SK-N-SH (cell line): Measurements from ENCODE around the gene BMPR1B. TPM values are rescaled to one million over a fixed set of nuclear protein-coding genes. Genes with fewer than 3 reads are reported as not detected.

Experiments used
- CTCF ChIA-PET: fragments of 300-600, 350-600 bp; formaldehyde crosslinking; extraction: SDS; loops from one replicate; lab custom pipeline; 2021; lab: Yijun Ruan, JAX
- POLR2A ChIA-PET: fragments of 350-600 bp; sonication (Branson Sonifier 250); formaldehyde crosslinking; extraction: SDS; loops from one replicate; lab custom pipeline; 2020; ENCODE audit warnings: antibody characterized with exemption, inconsistent platforms; lab: Yijun Ruan, JAX
- DNase-seq: peaks from one replicate; pipeline ENCODE4 v3.0.0; 2012
- H2AFZ ChIP-seq: fragments of 200-600 bp; sonication (generic); 2 replicates; pipeline ENCODE4 v1.8.1; 2016; ENCODE audit warnings: antibody characterized with exemption, mild to moderate bottlenecking, low read depth
- H3F3A ChIP-seq: fragments of 200-600 bp; sonication (generic); replicated peaks from 2 replicates; pipeline ENCODE3; 2016; ENCODE audit warnings: antibody characterized with exemption, mild to moderate bottlenecking; ENCODE audit not compliant: insufficient read depth
- H3K27ac ChIP-seq, 2 experiments: fragments of 200-500 bp in 1 of 2; fragments of 200-600 bp in 1 of 2; sonication (Bioruptor generic) in 1 of 2; sonication (generic), shearing (Covaris generic) in 1 of 2; 2 replicates each; pipeline versions ENCODE4 v1.5.1 to v1.6.1; 2014 to 2016; ENCODE audit warnings: low read depth in 2 of 2, inconsistent platforms in 1 of 2, low read length in 1 of 2, mild to moderate bottlenecking in 1 of 2, mixed read lengths in 1 of 2
- H3K27me3 ChIP-seq: fragments of 200-600 bp; sonication (generic), shearing (Covaris generic); 2 replicates; pipeline ENCODE4 v1.6.1; 2016; ENCODE audit warnings: mixed run types; ENCODE audit not compliant: insufficient read depth
- H3K36me3 ChIP-seq, 2 experiments: fragments of 200-500 bp in 1 of 2; fragments of 200-600 bp in 1 of 2; sonication (Bioruptor generic) in 1 of 2; sonication (generic) in 1 of 2; replicated peaks in 1 of 2; 2 replicates each; pipeline versions ENCODE3 to v1.5.1; 2014 to 2016; ENCODE audit warnings: low read length in 1 of 2, mild to moderate bottlenecking in 1 of 2; ENCODE audit not compliant: insufficient read depth in 2 of 2, control insufficient read depth in 1 of 2
- H3K4me1 ChIP-seq, 2 experiments: fragments of 200-500 bp in 1 of 2; fragments of 200-600 bp in 1 of 2; sonication (Bioruptor generic) in 1 of 2; sonication (generic), shearing (Covaris generic) in 1 of 2; 2 replicates each; pipeline versions ENCODE4 v1.5.1 to v1.6.1; 2014 to 2016; ENCODE audit warnings: low read depth in 1 of 2, low read length in 1 of 2, mixed run types in 1 of 2; ENCODE audit not compliant: insufficient read depth in 2 of 2, control insufficient read depth in 1 of 2
- H3K4me2 ChIP-seq: fragments of 200-600 bp; sonication (generic), shearing (Covaris generic); 2 replicates; pipeline ENCODE4 v1.6.1; 2017; ENCODE audit warnings: mixed run types
- H3K4me3 ChIP-seq, 2 experiments: fragments of 200-500 bp in 1 of 2; fragments of 200-600 bp in 1 of 2; sonication (Bioruptor generic) in 1 of 2; sonication (generic), shearing (Covaris generic) in 1 of 2; 2 replicates each; pipeline versions ENCODE4 v1.5.1 to v1.8.1; 2014 to 2016; ENCODE audit warnings: low read depth in 2 of 2, inconsistent platforms in 1 of 2, low read length in 1 of 2, mild to moderate bottlenecking in 1 of 2, mixed read lengths in 1 of 2, moderate library complexity in 1 of 2
- H3K79me2 ChIP-seq: fragments of 200-600 bp; sonication (generic); 2 replicates; pipeline ENCODE4 v1.8.1; 2017; ENCODE audit warnings: mild to moderate bottlenecking; ENCODE audit not compliant: insufficient read depth
- H3K9ac ChIP-seq: fragments of 200-600 bp; sonication (generic); 2 replicates; pipeline ENCODE4 v1.6.1; 2017; ENCODE audit warnings: mixed run types
- H3K9me2 ChIP-seq: fragments of 200-600 bp; sonication (generic); 2 replicates; pipeline ENCODE4 v1.6.1; 2017; ENCODE audit warnings: mixed run types
- H3K9me3 ChIP-seq: fragments of 200-600 bp; sonication (generic); 2 replicates; pipeline ENCODE4 v1.6.1; 2017; ENCODE audit warnings: mixed run types, mild to moderate bottlenecking, moderate library complexity
- H4K20me1 ChIP-seq: fragments of 200-600 bp; sonication (generic); 2 replicates; pipeline ENCODE4 v1.6.1; 2017; ENCODE audit warnings: mild to moderate bottlenecking, mixed run types; ENCODE audit not compliant: insufficient read depth
- CHD2 ChIP-seq: fragments of 150-350 bp; IDR thresholded peaks from 2 replicates; pipeline ENCODE4 v1.6.1; 2018; ENCODE audit warnings: low read length; ENCODE audit not compliant: partially characterized antibody
- EP300 ChIP-seq, 2 experiments: IDR thresholded peaks; 2 replicates each; pipeline versions ENCODE4 v1.4.0 to v1.6.1; 2012; ENCODE audit warnings: borderline replicate concordance in 1 of 2, low read depth in 1 of 2, low read length in 1 of 2
- EZH2phosphoT487 ChIP-seq: fragments of 200-600 bp; sonication (generic); IDR thresholded peaks from 2 replicates; pipeline ENCODE4 v1.6.1; 2017; ENCODE audit warnings: low read depth, mixed run types, mild to moderate bottlenecking, antibody characterized with exemption, moderate library complexity, borderline replicate concordance
- FOXM1 ChIP-seq: IDR thresholded peaks from 2 replicates; pipeline ENCODE4 v1.4.0; 2012; ENCODE audit warnings: low read depth, mild to moderate bottlenecking
- GABPA ChIP-seq: IDR thresholded peaks from 2 replicates; pipeline ENCODE4 v1.4.0; 2012; ENCODE audit warnings: low read depth, mild to moderate bottlenecking
- GATA2 ChIP-seq: sonication (generic); formaldehyde crosslinking; IDR thresholded peaks from 2 replicates; pipeline ENCODE4 v1.5.0; 2020; ENCODE audit warnings: mild to moderate bottlenecking, missing genetic modification reagents
- JUND ChIP-seq: IDR thresholded peaks from 2 replicates; pipeline ENCODE4 v1.4.0; 2012
- MAX ChIP-seq: IDR thresholded peaks from 2 replicates; pipeline ENCODE4 v1.4.0; 2012; ENCODE audit warnings: low read depth
- MEF2A ChIP-seq: IDR thresholded peaks from 2 replicates; pipeline ENCODE4 v1.4.0; 2012; ENCODE audit warnings: low read depth, borderline replicate concordance
- MXI1 ChIP-seq: IDR thresholded peaks from 2 replicates; pipeline ENCODE4 v1.6.1; 2012; ENCODE audit warnings: mild to moderate bottlenecking, low read depth, low read length, improper control_type of control experiment
- NFIC ChIP-seq: IDR thresholded peaks from 2 replicates; pipeline ENCODE4 v1.4.0; 2012; ENCODE audit warnings: borderline replicate concordance
- NRF1 ChIP-seq: IDR thresholded peaks from 2 replicates; pipeline ENCODE4 v1.6.1; 2012; ENCODE audit warnings: low read depth, mild to moderate bottlenecking, low read length
- POLR2AphosphoS5 ChIP-seq: IDR thresholded peaks from 2 replicates; pipeline ENCODE4 v1.6.1; 2012; ENCODE audit warnings: low read depth, low read length
- RCOR1 ChIP-seq: fragments of 150-350 bp; IDR thresholded peaks from 2 replicates; pipeline ENCODE4 v1.6.1; 2017; ENCODE audit warnings: antibody characterized with exemption, low read length
- RXRA ChIP-seq: IDR thresholded peaks from 2 replicates; pipeline ENCODE4 v1.4.0; 2012; ENCODE audit warnings: low read depth, mild to moderate bottlenecking, borderline replicate concordance
- TAF1 ChIP-seq: IDR thresholded peaks from 2 replicates; pipeline ENCODE4 v1.6.1; 2012; ENCODE audit warnings: low read depth, mild to moderate bottlenecking, low read length, moderate library complexity, borderline replicate concordance
- YY1 ChIP-seq: IDR thresholded peaks from 2 replicates; pipeline ENCODE4 v1.4.0; 2012; ENCODE audit warnings: low read depth, mild to moderate bottlenecking
- WGBS: methylation state at CpG from one replicate; pipeline ENCODE4 v1.1.6; 2017; ENCODE audit warnings: low lambda C conversion rate; 5-methylcytosine and 5-hydroxymethylcytosine counted together
- polyA plus RNA-seq, 3 experiments: library from polyadenylated mRNA; depleted of rRNA; stranded (reverse); fragments of >200 nt; gene quantifications; 2 replicates each; pipeline ENCODE4 v1.2.3, GENCODE V29; 2012
- TF ChIP-seq, protein P1 (sequence below): fragments of 200-600 bp; sonication (generic); IDR thresholded peaks from 2 replicates; pipeline ENCODE4 v1.6.1; 2017; ENCODE audit warnings: antibody characterized with exemption, mild to moderate bottlenecking, moderate library complexity
- TF ChIP-seq, protein P2 (sequence below): fragments of 150-350 bp; IDR thresholded peaks from 2 replicates; pipeline ENCODE4 v1.6.1; 2016; ENCODE audit warnings: mild to moderate bottlenecking, low read depth, low read length
- TF ChIP-seq, protein P3 (sequence below): IDR thresholded peaks from 2 replicates; pipeline ENCODE4 v1.4.0; 2012; ENCODE audit warnings: low read depth, borderline replicate concordance

The BMPR1B gene
- polyA plus RNA-seq, 1 of the 3 experiments (the other 2 are of a cell fraction), result 0.16 TPM

DNA sequence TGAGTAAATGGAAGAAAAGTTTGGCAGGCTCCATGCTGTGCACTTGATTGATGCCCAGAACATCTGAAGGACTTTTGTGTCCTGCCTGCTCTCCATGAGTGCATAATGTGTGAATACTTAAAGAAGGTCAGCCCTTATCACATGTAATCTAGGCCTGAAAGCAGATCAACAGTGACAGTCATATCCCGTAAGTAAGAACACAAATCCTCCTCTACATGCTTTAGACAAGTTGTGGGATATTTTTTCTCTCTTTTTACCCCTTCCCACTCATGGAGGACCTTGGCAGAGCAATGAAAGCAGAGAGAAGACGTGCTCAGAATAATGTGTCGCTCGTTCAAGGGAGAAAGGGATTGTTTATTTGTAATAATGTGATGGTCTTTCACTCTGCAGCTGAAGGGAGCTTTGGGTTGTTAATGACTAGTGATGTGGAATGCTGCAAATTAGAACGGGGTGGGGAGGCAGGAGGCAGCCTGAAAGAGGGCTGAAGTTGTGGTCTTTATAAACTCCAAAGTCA lies 286.6 kb downstream of the BMPR1B start:
- DNase-seq, result no peak
- CTCF ChIA-PET, result no interaction called here
- Histone ChIP-seq H2AFZ (no peak overlapping the region), H3K4me1 (peaks cover 0 to 7% of the 10 kb centered on the region in 2 experiments; a peak in 1 of 4 replicates), H3K9ac (no peak overlapping the region), H3K9me3 (no peaks in the 10 kb centered on the region), H3K4me3 (no peak overlapping the region), H3K4me2 (no peak overlapping the region), H3K36me3 (no peaks in the 10 kb centered on the region), H3F3A (no peaks in the 10 kb centered on the region), H3K27me3 (no peaks in the 10 kb centered on the region), H4K20me1 (no peaks in the 10 kb centered on the region), H3K27ac (no peak overlapping the region; a peak in 1 of 4 replicates), H3K9me2 (no peaks in the 10 kb centered on the region), H3K79me2 (no peaks in the 10 kb centered on the region)
- TF ChIP-seq NFIC (no peak), FOXM1 (no peak), RCOR1 (no peak), MEF2A (no peak), NRF1 (no peak), GATA2 (CRISPR knock-in tag) (no peak), YY1 (no peak), CHD2 (no peak), MAX (no peak), RXRA (no peak), JUND (no peak), TAF1 (no peak), MXI1 (no peak), EP300 (IDR thresholded peaks at IDR 0.05; ENCODE audit: borderline replicate concordance in 1 of 2, low read depth in 1 of 2, low read length in 1 of 2) (no peak), POLR2AphosphoS5 (no peak), EZH2phosphoT487 (no peak), GABPA (no peak)
- TF ChIP-seq, protein P1, sequence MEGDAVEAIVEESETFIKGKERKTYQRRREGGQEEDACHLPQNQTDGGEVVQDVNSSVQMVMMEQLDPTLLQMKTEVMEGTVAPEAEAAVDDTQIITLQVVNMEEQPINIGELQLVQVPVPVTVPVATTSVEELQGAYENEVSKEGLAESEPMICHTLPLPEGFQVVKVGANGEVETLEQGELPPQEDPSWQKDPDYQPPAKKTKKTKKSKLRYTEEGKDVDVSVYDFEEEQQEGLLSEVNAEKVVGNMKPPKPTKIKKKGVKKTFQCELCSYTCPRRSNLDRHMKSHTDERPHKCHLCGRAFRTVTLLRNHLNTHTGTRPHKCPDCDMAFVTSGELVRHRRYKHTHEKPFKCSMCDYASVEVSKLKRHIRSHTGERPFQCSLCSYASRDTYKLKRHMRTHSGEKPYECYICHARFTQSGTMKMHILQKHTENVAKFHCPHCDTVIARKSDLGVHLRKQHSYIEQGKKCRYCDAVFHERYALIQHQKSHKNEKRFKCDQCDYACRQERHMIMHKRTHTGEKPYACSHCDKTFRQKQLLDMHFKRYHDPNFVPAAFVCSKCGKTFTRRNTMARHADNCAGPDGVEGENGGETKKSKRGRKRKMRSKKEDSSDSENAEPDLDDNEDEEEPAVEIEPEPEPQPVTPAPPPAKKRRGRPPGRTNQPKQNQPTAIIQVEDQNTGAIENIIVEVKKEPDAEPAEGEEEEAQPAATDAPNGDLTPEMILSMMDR, result no peak
- TF ChIP-seq, protein P2, sequence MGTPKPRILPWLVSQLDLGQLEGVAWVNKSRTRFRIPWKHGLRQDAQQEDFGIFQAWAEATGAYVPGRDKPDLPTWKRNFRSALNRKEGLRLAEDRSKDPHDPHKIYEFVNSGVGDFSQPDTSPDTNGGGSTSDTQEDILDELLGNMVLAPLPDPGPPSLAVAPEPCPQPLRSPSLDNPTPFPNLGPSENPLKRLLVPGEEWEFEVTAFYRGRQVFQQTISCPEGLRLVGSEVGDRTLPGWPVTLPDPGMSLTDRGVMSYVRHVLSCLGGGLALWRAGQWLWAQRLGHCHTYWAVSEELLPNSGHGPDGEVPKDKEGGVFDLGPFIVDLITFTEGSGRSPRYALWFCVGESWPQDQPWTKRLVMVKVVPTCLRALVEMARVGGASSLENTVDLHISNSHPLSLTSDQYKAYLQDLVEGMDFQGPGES, result no peak
- TF ChIP-seq, protein P3, sequence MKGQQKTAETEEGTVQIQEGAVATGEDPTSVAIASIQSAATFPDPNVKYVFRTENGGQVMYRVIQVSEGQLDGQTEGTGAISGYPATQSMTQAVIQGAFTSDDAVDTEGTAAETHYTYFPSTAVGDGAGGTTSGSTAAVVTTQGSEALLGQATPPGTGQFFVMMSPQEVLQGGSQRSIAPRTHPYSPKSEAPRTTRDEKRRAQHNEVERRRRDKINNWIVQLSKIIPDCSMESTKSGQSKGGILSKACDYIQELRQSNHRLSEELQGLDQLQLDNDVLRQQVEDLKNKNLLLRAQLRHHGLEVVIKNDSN, result no peak
- 56% methylated on average over 5 of the region's 5 CpGs for WGBS
- POLR2A ChIA-PET, result no interaction called here
